Tibial artery (tissue), 4 donors: ENCODE data around the gene RALB.

Experiments
- DNase-seq, 2 donors: peaks; one replicate each; pipeline ENCODE4 v3.0.0-alpha.2; 2019
- H3K27ac ChIP-seq, 2 donors: fragments of 200-600 bp; sonication (generic) in 1 of 2; 1 replicate in 1 of 2; 2 replicates in 1 of 2; pipeline ENCODE4 v1.5.1; 2018 to 2019; ENCODE audit warnings: mild to moderate bottlenecking in 1 of 2
- H3K27me3 ChIP-seq, 2 donors: fragments of 200-600 bp; sonication (generic) in 1 of 2; one replicate each; pipeline versions ENCODE4 v1.5.1 to v1.6.0; 2016 to 2019
- H3K36me3 ChIP-seq, 3 donors: fragments of 200-600 bp; sonication (generic) in 2 of 3; one replicate each; pipeline ENCODE4 v1.5.1; 2016 to 2019; ENCODE audit warnings: mild to moderate bottlenecking in 2 of 3
- H3K4me1 ChIP-seq, 4 donors: fragments of 200-600 bp; sonication (generic) in 2 of 4; 1 replicate in 3 of 4; 2 replicates in 1 of 4; pipeline ENCODE4 v1.5.1; 2016 to 2019
- H3K4me3 ChIP-seq, 2 donors: fragments of 200-600 bp; sonication (generic) in 1 of 2; 1 replicate in 1 of 2; 2 replicates in 1 of 2; pipeline ENCODE4 v1.5.1; 2018 to 2019; ENCODE audit warnings: mild to moderate bottlenecking in 2 of 2
- H3K9me3 ChIP-seq, 3 donors: fragments of 200-600 bp; sonication (generic) in 1 of 3; one replicate each; pipeline ENCODE4 v1.5.1; 2016 to 2019
- intact Hi-C: fragments of 100-400 bp; cut with DNase I; formaldehyde crosslinking; loops from one replicate; pipeline ENCODE4 v1.15.0; 2023; ENCODE audit warnings: low total_unique reads
- TF ChIP-seq, protein P1 (sequence below), 2 experiments: fragments of 200-600 bp in 1 of 2; fragments of 450-650 bp in 1 of 2; IDR thresholded peaks; one replicate each; pipeline ENCODE4 v1.5.1; 2017 to 2019; ENCODE audit warnings: antibody characterized with exemption in 2 of 2, mild to moderate bottlenecking in 1 of 2, moderate library complexity in 1 of 2

Gene RALB

DNA sequence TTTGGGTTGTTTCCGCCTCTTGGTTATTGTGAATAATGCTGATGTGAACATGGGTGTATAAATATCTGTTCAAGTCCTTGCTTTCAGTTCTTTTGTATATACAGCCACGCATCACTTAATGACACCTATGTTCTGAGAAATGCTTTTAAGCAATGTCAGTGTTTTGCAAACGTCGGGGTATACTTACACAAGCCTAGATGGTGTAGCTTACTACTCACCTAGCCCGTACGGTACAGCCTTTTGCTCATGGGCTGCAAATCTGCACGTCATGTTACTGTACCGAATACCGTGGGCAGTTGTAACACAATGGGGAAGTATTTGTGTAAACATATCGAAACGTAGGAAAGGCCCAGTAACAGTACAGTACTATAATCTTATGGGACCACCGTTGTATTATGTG, 12.4 kb downstream of the RALB start:
- Histone ChIP-seq H3K9me3 (no peaks in the 10 kb centered on the region), H3K4me1 (no peaks in the 10 kb centered on the region), H3K27me3 (no peaks in the 10 kb centered on the region), H3K4me3 (no peak overlapping the region), H3K36me3 (no peaks in the 10 kb centered on the region), H3K27ac (no peak overlapping the region)
- intact Hi-C loops = no loop called here
- no peak for DNase-seq
- TF ChIP-seq, protein P1, sequence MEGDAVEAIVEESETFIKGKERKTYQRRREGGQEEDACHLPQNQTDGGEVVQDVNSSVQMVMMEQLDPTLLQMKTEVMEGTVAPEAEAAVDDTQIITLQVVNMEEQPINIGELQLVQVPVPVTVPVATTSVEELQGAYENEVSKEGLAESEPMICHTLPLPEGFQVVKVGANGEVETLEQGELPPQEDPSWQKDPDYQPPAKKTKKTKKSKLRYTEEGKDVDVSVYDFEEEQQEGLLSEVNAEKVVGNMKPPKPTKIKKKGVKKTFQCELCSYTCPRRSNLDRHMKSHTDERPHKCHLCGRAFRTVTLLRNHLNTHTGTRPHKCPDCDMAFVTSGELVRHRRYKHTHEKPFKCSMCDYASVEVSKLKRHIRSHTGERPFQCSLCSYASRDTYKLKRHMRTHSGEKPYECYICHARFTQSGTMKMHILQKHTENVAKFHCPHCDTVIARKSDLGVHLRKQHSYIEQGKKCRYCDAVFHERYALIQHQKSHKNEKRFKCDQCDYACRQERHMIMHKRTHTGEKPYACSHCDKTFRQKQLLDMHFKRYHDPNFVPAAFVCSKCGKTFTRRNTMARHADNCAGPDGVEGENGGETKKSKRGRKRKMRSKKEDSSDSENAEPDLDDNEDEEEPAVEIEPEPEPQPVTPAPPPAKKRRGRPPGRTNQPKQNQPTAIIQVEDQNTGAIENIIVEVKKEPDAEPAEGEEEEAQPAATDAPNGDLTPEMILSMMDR (IDR thresholded peaks at IDR 0.05) = no peak

DNA sequence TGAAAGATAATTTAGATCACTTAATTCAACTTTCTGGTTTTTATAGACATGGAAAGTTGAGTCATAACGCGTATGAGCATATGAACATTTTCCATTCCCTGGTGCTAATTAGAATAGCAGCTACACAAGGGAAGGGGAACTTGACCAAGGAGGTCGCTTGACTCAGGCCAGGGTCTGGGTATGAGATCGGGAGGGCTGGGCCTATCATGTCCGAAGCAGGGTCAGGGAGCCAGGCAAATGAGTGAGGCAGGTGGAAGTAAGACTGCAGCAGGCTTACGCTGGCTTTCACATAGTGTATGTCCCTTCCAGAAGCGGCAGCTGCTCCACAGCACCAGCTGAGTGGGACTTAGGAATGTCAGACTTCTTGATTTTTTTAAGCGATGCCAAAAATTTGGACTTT, 14.7 kb downstream of the RALB start:
- intact Hi-C loops = no loop called here
- no peaks in the 10 kb centered on the region for H3K4me1 ChIP-seq
- DNase-seq = no peak
- no peak overlapping the region for H3K27ac ChIP-seq
- H3K27me3 ChIP-seq = no peaks in the 10 kb centered on the region
- no peaks in the 10 kb centered on the region for H3K9me3 ChIP-seq
- H3K36me3 ChIP-seq = no peaks in the 10 kb centered on the region
- no peak overlapping the region for H3K4me3 ChIP-seq
- TF ChIP-seq, protein P1 (IDR thresholded peaks at IDR 0.05) = no peak

GRCh38 chr2:120269076-120269744, 16.6 kb downstream of the RALB start:
- H3K4me3 ChIP-seq = no peak overlapping the region
- intact Hi-C loops = no loop called here
- no peak for DNase-seq

GRCh38 chr2:120269816-120270215, 17.2 kb downstream of the RALB start:
- DNase-seq = no peak
- TF ChIP-seq, protein P1 (IDR thresholded peaks at IDR 0.05) = no peak
- intact Hi-C loops = no loop called here
- no peaks in the 10 kb centered on the region for H3K36me3 ChIP-seq
- H3K27ac ChIP-seq = no peak overlapping the region
- H3K4me3 ChIP-seq = no peak overlapping the region
- no peaks in the 10 kb centered on the region for H3K27me3 ChIP-seq
- no peaks in the 10 kb centered on the region for H3K4me1 ChIP-seq
- no peaks in the 10 kb centered on the region for H3K9me3 ChIP-seq

More at GRCh38 chr2:120269076-120269744, 16.6 kb downstream of the RALB start:
- TF ChIP-seq, protein P1 (IDR thresholded peaks at IDR 0.05) = no peak
- Histone ChIP-seq H3K27me3 (no peaks in the 10 kb centered on the region), H3K9me3 (no peaks in the 10 kb centered on the region), H3K36me3 (no peaks in the 10 kb centered on the region), H3K27ac (no peak overlapping the region), H3K4me1 (no peaks in the 10 kb centered on the region)

DNA sequence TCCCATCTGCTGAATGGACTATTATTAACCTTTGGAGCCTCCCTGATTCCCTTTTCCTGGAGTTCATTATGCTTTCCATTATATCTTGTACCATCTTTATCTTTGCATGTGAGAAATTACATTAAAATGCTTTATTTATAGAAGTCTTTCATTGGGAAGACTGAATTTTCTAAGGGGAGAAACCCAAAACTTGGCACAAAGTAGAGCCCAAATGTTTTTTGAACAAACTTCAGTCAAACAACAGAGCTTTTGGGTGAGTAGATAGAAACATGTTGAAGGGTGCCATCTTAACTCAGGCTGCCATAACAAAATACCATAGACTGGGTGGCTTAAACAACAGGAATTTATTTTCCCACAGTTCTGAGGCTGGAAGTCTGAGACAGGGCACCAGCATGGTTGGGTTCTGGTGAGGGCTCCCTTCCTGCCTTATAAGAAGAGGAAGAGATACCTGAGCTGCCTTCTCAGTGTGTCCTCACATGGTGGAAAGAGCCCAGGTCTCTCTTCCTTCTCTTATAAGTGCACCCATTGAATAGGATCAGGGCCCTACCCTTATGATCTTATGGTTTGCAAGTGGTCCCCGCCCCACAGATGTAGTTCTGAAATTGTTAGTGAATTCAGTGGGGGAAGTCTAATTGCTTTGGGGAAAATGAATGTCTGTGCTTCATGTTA, 19.2 kb downstream of the RALB start:
- DNase-seq = no peak
- Histone ChIP-seq H3K27me3 (no peaks in the 10 kb centered on the region), H3K4me1 (no peaks in the 10 kb centered on the region), H3K27ac (no peak overlapping the region), H3K4me3 (no peak overlapping the region), H3K36me3 (no peaks in the 10 kb centered on the region), H3K9me3 (no peaks in the 10 kb centered on the region)
- intact Hi-C loops = no loop called here
- TF ChIP-seq, protein P1 (IDR thresholded peaks at IDR 0.05) = no peak
